Gastroesophageal sphincter (tissue), 3 donors: ENCODE results near the gene RPS21.

Experiments used
- CTCF ChIP-seq, 4 experiments: fragments of 200-600 bp in 2 of 4; fragments of 450-650 bp in 2 of 4; sonication (generic) in 1 of 4; IDR thresholded peaks; one replicate each; pipeline ENCODE4 v1.5.1; 2017 to 2019; ENCODE audit warnings: antibody characterized with exemption in 4 of 4, mild to moderate bottlenecking in 2 of 4, moderate library complexity in 2 of 4
- EP300 ChIP-seq: sonication (generic); formaldehyde crosslinking; IDR thresholded peaks from one replicate; pipeline ENCODE4 v1.6.1; 2017; ENCODE audit warnings: antibody characterized with exemption, mild to moderate bottlenecking
- POLR2A ChIP-seq, 2 donors: fragments of 450-650 bp; IDR thresholded peaks; one replicate each; pipeline ENCODE4 v1.6.1; 2017; ENCODE audit warnings: antibody characterized with exemption in 2 of 2, mild to moderate bottlenecking in 2 of 2, moderate library complexity in 1 of 2
- POLR2AphosphoS5 ChIP-seq: sonication (generic); formaldehyde crosslinking; IDR thresholded peaks from one replicate; pipeline ENCODE4 v1.6.1; 2017; ENCODE audit warnings: antibody characterized with exemption

GRCh38 chr20:62370807-62371587, 15.9 kb upstream of the RPS21 start:
- no peak for TF ChIP-seq CTCF (IDR thresholded peaks at IDR 0.05)
- no peak for TF ChIP-seq POLR2A (IDR thresholded peaks at IDR 0.05)
- TF ChIP-seq EP300 = no peak
- TF ChIP-seq POLR2AphosphoS5 = no peak
